HG03039 (cell line): ENCODE measurements around the gene KIR2DL4.
"Not testable (repeated sequence)": the region's sequence is repeated elsewhere in the genome, so short reads cannot be mapped to it uniquely, and the experiment has no call there.

ENCODE experiments used
- ATAC-seq: cut with Tn5 transposase; IDR thresholded peaks from one replicate; pipeline ENCODE4 v1.9.1; 2021; ENCODE audit warnings: mild to moderate bottlenecking, moderate library complexity; ENCODE audit not compliant: unreplicated experiment

Gene KIR2DL4

DNA sequence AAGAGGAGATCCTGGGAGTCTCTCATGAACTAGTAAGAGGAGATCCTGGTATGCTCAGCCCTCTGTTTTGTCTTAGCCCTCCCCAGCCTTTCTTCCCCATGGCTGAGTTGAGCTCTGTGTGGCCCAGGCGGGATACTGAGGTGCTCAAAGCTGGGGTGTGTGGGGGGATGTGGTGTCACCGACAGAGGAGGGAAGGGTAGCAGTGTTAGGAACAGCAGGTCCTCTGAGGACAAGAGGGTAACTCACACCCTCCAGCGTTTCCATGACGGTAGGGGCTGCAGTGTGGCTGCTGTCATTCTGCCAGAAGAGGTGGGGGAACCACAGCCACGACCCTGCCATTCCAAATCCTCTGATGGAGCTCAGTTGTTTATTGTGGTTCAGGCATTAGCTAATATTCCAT, 691 bp downstream of the KIR2DL4 start:
- ATAC-seq: no peak

GRCh38 chr19:54804571-54804970, 1.2 kb downstream of the KIR2DL4 start:
- ATAC-seq: no peak

GRCh38 chr19:54805665-54806515, 2.5 kb downstream of the KIR2DL4 start:
- ATAC-seq: no peak

GRCh38 chr19:54806516-54806838, 3.1 kb downstream of the KIR2DL4 start:
- ATAC-seq: no peak

DNA sequence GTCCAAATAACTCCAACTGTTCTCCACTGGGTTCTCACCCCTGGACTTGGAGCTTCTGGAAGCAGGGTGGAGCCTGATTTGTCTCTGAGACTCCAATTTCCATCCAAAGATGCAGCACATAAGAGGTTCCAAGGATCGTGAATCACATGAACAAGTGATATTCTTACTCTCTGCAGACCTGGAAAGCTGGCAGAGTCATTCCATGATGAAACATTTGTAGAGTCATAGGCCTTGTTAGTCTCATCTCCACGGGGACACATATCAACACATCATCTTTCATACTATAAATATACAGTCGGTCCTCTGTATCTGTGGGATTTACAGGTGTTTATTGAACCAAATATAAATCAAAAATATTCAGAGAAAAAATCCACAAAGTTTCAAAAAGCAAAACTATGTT, 11.2 kb downstream of the KIR2DL4 start:
- ATAC-seq: not testable (repeated sequence)

- ATAC-seq: not testable (repeated sequence)
These were observed 12.8 kb downstream of the KIR2DL4 start, which contains the start of gene KIR3DL1 for GRCh38 chr19:54816251-54816650. TSS of gene KIR3DL1 (plus strand) at chr19:54816468.

GRCh38 chr19:54817670-54818536, 14.5 kb downstream of the KIR2DL4 start:
- ATAC-seq: no peak

DNA sequence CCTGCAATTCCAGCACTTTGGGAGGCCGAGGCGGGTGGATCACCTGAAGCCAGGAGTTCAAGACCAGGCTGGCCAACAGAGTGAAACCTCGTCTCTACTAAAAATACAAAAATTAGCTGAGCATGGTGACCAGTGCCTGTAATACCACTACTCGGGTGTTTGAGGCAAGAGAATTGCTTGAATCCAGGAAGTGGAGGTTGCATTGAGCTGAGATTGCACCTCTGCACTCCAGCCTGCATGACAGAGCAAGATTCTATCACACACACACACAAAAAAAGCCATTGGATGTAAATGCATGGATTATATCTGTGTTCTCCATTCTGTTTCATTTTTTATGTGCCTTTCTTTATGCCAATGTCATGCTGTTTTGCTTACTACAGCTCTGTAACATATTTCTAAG, 21.0 kb downstream of the KIR2DL4 start:
- ATAC-seq: not testable (repeated sequence)

DNA sequence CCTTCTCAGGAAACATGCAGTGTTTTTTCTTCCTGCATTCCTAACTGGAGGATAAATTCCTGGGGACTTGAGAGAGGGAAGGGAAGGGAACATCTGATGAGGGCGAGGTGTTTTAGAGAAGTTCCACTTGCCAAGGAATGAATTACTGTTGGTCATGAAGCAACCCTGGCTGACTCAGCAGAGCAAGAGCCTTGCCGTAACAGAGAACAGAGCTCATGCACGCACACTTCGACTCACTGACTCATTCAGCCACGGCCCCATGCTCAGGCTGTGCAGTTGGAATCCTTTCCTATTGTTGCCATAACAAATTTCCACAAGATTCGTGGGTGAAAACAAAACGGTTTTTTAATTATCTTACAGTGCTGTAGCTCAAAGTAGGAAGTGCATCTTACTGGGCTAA, 21.9 kb downstream of the KIR2DL4 start:
- not testable (repeated sequence) for ATAC-seq

GRCh38 chr19:54828064-54828463, 24.7 kb downstream of the KIR2DL4 start:
- ATAC-seq: not testable (repeated sequence)

DNA sequence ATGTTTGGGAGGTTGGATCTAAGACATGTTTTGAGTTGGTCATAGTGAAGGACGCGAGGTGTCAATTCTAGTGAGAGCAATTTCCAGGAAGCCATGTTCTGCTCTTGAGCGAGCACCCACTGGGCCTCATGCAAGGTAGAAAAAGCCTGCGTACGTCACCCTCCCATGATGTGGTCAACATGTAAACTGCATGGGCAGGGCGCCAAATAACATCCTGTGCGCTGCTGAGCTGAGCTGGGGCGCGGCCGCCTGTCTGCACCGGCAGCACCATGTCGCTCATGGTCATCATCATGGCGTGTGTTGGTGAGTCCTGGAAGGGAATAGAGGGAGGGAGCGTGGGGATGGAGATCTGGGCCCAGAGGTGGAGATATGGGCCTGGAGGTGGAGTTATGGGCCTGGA, 29.1 kb downstream of the KIR2DL4 start, which contains the start of gene KIR2DS4:
Gene KIR2DS4, plus strand, starts transcription at position 181 of the 400 bp plus-strand sequence.
- ATAC-seq: not testable (repeated sequence)

DNA sequence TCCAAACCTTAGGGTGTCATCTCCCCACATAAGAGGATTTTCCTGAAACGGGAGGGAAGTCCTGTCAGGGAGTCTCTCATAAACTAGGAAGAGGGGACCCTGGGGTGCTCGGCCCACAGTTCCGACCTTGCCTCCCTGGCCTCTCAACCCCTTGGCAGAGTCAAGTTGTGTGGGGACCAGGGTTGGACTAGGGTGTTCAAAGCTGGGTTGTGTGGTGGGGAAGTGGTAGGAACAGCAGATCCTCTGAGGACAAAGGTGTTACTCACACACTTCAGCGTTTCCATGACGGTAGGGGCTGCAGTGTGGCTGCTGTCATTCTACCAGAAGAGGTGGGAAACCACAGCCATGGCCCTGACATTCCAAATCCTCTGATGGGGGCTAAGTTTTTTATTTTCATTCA, 31.7 kb downstream of the KIR2DL4 start:
- ATAC-seq: not testable (repeated sequence)

GRCh38 chr19:54837522-54837921, 34.1 kb downstream of the KIR2DL4 start:
- ATAC-seq: not testable (repeated sequence)

DNA sequence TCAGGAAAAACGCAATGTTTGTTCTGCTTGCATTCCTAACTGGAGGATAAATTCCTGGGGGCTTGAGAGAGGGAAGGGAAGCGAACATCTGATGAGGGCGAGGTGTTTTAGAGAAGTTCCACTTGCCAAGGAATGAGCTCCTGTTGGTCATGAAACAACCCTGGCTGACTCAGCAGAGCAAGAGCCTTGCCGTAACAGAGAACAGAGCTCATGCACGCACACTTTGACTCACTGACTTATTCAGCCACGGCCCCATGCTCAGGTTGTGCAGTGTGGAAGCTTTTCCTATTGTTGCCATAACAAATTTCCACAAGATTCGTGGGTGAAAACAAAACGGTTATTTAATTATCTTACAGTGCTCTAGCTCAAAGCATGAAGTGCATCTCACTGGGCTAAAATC, 39.8 kb downstream of the KIR2DL4 start:
- not testable (repeated sequence) for ATAC-seq

DNA sequence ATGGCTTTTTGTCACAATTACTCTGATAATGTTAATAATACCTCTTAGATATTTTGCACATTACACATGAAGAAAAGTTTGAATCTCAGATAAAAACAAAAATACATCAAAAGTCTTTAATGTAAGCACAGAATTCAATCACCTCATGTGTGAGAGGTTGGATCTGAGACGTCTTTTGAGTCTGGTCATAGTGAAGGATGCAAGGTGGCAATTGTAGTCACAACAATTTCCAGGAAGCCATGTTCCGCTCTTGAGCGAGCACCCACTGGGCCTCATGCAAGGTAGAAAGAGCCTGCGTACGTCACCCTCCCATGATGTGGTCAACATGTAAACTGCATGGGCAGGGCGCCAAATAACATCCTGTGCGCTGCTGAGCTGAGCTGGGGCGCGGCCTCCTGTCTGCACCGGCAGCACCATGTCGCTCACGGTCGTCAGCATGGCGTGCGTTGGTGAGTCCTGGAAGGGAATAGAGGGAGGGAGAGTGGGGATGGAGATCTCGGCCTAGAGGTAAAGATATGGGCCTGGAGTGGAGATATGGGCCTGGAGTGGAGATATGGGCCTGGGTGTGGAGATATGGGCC, 46.7 kb downstream of the KIR2DL4 start, which contains the start of gene KIR3DL2:
Gene KIR3DL2, plus strand, starts transcription at position 383 of the 580 bp plus-strand sequence. Its CDS starts 33 bp downstream, at position 416.
- ATAC-seq: not testable (repeated sequence)

- ATAC-seq: no peak
These were observed 47.5 kb downstream of the KIR2DL4 start for GRCh38 chr19:54850930-54851329.

- ATAC-seq: no peak
These were observed 47.9 kb downstream of the KIR2DL4 start for GRCh38 chr19:54851353-54851752.

DNA sequence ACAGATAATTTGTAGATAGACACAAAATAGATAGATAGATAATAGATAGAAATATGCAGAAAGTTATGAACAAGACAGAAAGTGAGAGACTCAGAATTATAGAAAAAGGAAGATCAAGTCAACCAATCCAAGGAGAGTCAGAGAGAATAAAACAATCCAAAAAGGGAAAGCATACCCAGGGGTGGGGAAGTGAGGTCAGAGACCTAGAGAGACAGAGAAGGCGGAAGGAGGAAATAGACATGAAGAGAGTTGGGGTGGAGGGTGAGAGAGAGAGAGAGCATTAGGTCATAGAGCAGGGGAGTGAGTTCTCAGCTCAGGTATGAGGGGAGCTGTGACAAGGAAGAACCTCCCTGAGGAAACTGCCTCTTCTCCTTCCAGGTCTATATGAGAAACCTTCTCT, 51.8 kb downstream of the KIR2DL4 start:
- not testable (repeated sequence) for ATAC-seq

DNA sequence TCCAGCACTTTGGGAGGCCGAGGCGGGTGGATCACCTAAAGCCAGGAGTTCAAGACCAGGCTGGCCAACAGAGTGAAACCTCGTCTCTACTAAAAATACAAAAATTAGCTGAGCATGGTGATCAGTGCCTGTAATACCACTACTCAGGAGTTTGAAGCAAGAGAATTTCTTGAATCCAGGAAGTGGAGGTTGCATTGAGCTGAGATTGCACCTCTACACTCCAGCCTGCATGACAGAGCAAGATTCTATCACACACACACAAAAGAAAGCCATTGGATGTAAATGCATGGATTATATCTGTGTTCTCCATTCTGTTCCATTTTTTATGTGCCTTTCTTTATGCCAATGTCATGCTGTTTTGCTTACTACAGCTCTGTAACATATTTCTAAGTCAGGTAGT, 55.1 kb downstream of the KIR2DL4 start:
- ATAC-seq: not testable (repeated sequence)

- ATAC-seq: not testable (repeated sequence)
These were observed 56.0 kb downstream of the KIR2DL4 start for GRCh38 chr19:54859421-54859820.

DNA sequence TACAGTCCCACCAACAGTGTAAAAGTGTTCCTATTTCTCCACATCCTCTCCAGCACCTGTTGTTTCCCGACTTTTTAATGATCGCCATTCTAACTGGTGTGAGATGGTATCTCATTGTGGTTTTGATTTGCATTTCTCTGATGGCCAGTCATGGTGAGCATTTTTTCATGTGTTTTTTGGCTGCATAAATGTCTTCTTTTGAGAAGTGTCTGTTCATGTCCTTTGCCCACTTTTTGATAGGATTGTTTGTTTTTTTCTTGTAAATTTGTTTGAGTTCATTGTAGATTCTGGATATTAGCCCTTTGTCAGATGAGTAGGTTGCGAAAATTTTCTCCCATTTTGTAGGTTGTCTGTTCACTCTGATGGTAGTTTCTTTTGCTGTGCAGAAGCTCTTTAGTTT, 60.0 kb downstream of the KIR2DL4 start:
- ATAC-seq: not testable (repeated sequence)
